ENCODE results near the gene SORCS2.

SORCS2 gene

GRCh38 chr4:7327341-7327885, 135.1 kb downstream of the SORCS2 start:
- no peak for DNase-seq (ENCODE audit: low spot score)
- in situ Hi-C loops (cut with MboI; ENCODE audit: low pct_unique_long_range_greater_than_20kb, low sequenced_read_pairs, unreplicated experiment) = no loop called here
- TF ChIP-seq CTCF (IDR thresholded peaks at IDR 0.05; ENCODE audit: extremely low read depth, insufficient read depth, missing control alignments) = no peak

GRCh38 chr4:7328162-7328912, 136.0 kb downstream of the SORCS2 start:
- TF ChIP-seq CTCF (IDR thresholded peaks at IDR 0.05; ENCODE audit: extremely low read depth, insufficient read depth, missing control alignments) = no peak
- in situ Hi-C loops (cut with MboI; ENCODE audit: low pct_unique_long_range_greater_than_20kb, low sequenced_read_pairs, unreplicated experiment) = no loop called here
- no peak for DNase-seq (ENCODE audit: low spot score)

- no peak for TF ChIP-seq CTCF (IDR thresholded peaks at IDR 0.05; ENCODE audit: extremely low read depth, insufficient read depth, missing control alignments)
- DNase-seq (ENCODE audit: low spot score) = no peak
- in situ Hi-C loops (cut with MboI; ENCODE audit: low pct_unique_long_range_greater_than_20kb, low sequenced_read_pairs, unreplicated experiment) = no loop called here
Observed at GRCh38 chr4:7328913-7329638, 136.7 kb downstream of the SORCS2 start.

GRCh38 chr4:7330031-7330596, 137.8 kb downstream of the SORCS2 start:
- no peak for DNase-seq (ENCODE audit: low spot score)
- no peak for TF ChIP-seq CTCF (IDR thresholded peaks at IDR 0.05; ENCODE audit: extremely low read depth, insufficient read depth, missing control alignments)
- in situ Hi-C loops (cut with MboI; ENCODE audit: low pct_unique_long_range_greater_than_20kb, low sequenced_read_pairs, unreplicated experiment) = loop anchor here (10.0 kb wide), 1 partner anchor 135 kb away; the partner anchor contains the start of gene SORCS2

- TF ChIP-seq CTCF (IDR thresholded peaks at IDR 0.05; ENCODE audit: extremely low read depth, insufficient read depth, missing control alignments) = no peak
- in situ Hi-C loops (cut with MboI; ENCODE audit: low pct_unique_long_range_greater_than_20kb, low sequenced_read_pairs, unreplicated experiment) = loop anchor here (10.0 kb wide), 1 partner anchor 136 kb away; the partner anchor contains the start of gene SORCS2
- no peak for DNase-seq (ENCODE audit: low spot score)
Observed at GRCh38 chr4:7330811-7331681, 138.7 kb downstream of the SORCS2 start.

GRCh38 chr4:7331682-7332000, 139.3 kb downstream of the SORCS2 start:
- DNase-seq (ENCODE audit: low spot score) = no peak
- TF ChIP-seq CTCF (IDR thresholded peaks at IDR 0.05; ENCODE audit: extremely low read depth, insufficient read depth, missing control alignments) = no peak
- in situ Hi-C loops (cut with MboI; ENCODE audit: low pct_unique_long_range_greater_than_20kb, low sequenced_read_pairs, unreplicated experiment) = loop anchor here (10.0 kb wide), 1 partner anchor 137 kb away; the partner anchor contains the start of gene SORCS2
